Measurements from ENCODE around the gene ZSCAN1.

ZSCAN1 gene

GRCh38 chr19:58040751-58041525 lies 7.1 kb downstream of the ZSCAN1 start:
- DNase-seq = no peak

GRCh38 chr19:58042495-58043340 lies 8.9 kb downstream of the ZSCAN1 start:
- DNase-seq = no peak

- no peak for DNase-seq
Observed at GRCh38 chr19:58044391-58044790, 10.6 kb downstream of the ZSCAN1 start.

GRCh38 chr19:58044886-58045285 lies 11.1 kb downstream of the ZSCAN1 start:
- no peak for DNase-seq

GRCh38 chr19:58045411-58046050 lies 11.7 kb downstream of the ZSCAN1 start:
- DNase-seq = no peak

GRCh38 chr19:58046856-58047255 lies 13.0 kb downstream of the ZSCAN1 start:
- no peak for DNase-seq

- DNase-seq = no peak
Observed at GRCh38 chr19:58047672-58048071, 13.8 kb downstream of the ZSCAN1 start.

- DNase-seq = no peak
Observed at GRCh38 chr19:58052256-58052655, 18.4 kb downstream of the ZSCAN1 start.

GRCh38 chr19:58053480-58054156 lies 19.8 kb downstream of the ZSCAN1 start:
- no peak for DNase-seq

GRCh38 chr19:58054901-58055874 lies 21.4 kb downstream of the ZSCAN1 start:
- no peak for DNase-seq

GRCh38 chr19:58056261-58056660 lies 22.4 kb downstream of the ZSCAN1 start:
- DNase-seq = no peak

GRCh38 chr19:58056861-58057260 lies 23.0 kb downstream of the ZSCAN1 start:
- no peak for DNase-seq

- no peak for DNase-seq
Observed at GRCh38 chr19:58058467-58058866, 24.6 kb downstream of the ZSCAN1 start.

- no peak for DNase-seq
Observed at GRCh38 chr19:58059003-58059670, 25.3 kb downstream of the ZSCAN1 start, which contains the start of gene ZNF135. Gene ZNF135 (plus strand): TSS chr19:58059282. CDS start chr19:58060003, 721 bp downstream.

- no peak for DNase-seq
Observed at GRCh38 chr19:58059671-58060078, 25.9 kb downstream of the ZSCAN1 start.

- DNase-seq = no peak
Observed at GRCh38 chr19:58060231-58060630, 26.4 kb downstream of the ZSCAN1 start.

GRCh38 chr19:58063712-58064111 lies 29.9 kb downstream of the ZSCAN1 start:
- no peak for DNase-seq

- DNase-seq = no peak
Observed at GRCh38 chr19:58067240-58067912, 33.6 kb downstream of the ZSCAN1 start.

- DNase-seq = no peak
Observed at GRCh38 chr19:58079792-58080191, 46.0 kb downstream of the ZSCAN1 start.

GRCh38 chr19:58083021-58083420 lies 49.2 kb downstream of the ZSCAN1 start:
- no peak for DNase-seq
